Measurements from ENCODE around the gene BSG. TPM values are rescaled to one million over a fixed set of nuclear protein-coding genes. Genes with fewer than 3 reads are reported as not detected.

Gene BSG
- total and polyA plus RNA-seq, 9 of the 15 experiments (the other 6 are each of a cell fraction or from before 2014, with no cell fraction given), result 4.6 to 495 (median 187) TPM

- TF ChIP-seq MNT (conservative IDR thresholded peaks at IDR 0.05) (no peak), TEAD1 (CRISPR knock-in tag; IDR thresholded peaks at IDR 0.05) (no peak), EZH2 (IDR thresholded peaks at IDR 0.05; ENCODE audit: borderline replicate concordance, low read depth, low read length) (no peak), NFIC (IDR thresholded peaks at IDR 0.05) (peak; percentile 65), ZC3H8 (IDR thresholded peaks at IDR 0.05) (no peak), MLX (CRISPR knock-in tag; conservative IDR thresholded peaks at IDR 0.05) (no peak), NR0B1 (IDR thresholded peaks at IDR 0.05; ENCODE audit: partially characterized antibody) (no peak), ZZZ3 (IDR thresholded peaks at IDR 0.05) (no peak), BDP1 (IDR thresholded peaks at IDR 0.05; ENCODE audit: insufficient read depth, insufficient read length) (no peak), TRIM25 (IDR thresholded peaks at IDR 0.05; ENCODE audit: borderline replicate concordance) (no peak), ZNF717 (CRISPR knock-in tag; IDR thresholded peaks at IDR 0.05) (no peak)
Observed at GRCh38 chr19:588093-588740, 15.8 kb downstream of the BSG start (continued).
